Uterus (tissue), 2 donors: ENCODE results near the gene SSBP3.

Experiments
- CTCF ChIP-seq, 4 experiments: fragments of 200-600 bp in 2 of 4; fragments of 450-650 bp in 2 of 4; sonication (generic) in 2 of 4; IDR thresholded peaks; one replicate each; pipeline ENCODE4 v1.5.1; 2016 to 2019; ENCODE audit warnings: antibody characterized with exemption in 4 of 4, mild to moderate bottlenecking in 2 of 4, moderate library complexity in 1 of 4
- POLR2A ChIP-seq, 2 donors: fragments of 450-650 bp; IDR thresholded peaks; one replicate each; pipeline ENCODE4 v1.6.1; 2016; ENCODE audit warnings: antibody characterized with exemption in 2 of 2, mild to moderate bottlenecking in 1 of 2, moderate library complexity in 1 of 2

- no peak for TF ChIP-seq CTCF (IDR thresholded peaks at IDR 0.05)
- TF ChIP-seq POLR2A (IDR thresholded peaks at IDR 0.05), result no peak
Measured at GRCh38 chr1:54367613-54368012, 38.6 kb downstream of the SSBP3 start.
